ENCODE results near the gene CHST10. TPM values are rescaled to one million over a fixed set of nuclear protein-coding genes. Genes with fewer than 3 reads are reported as not detected.

Gene CHST10
- total RNA-seq, 1 experiment from 2014 or later = 24.4 TPM

- ChIA-PET POLR2A (no interaction called here), CTCF (interaction anchor here (0.8 to 1.7 kb wide), 4 partner anchors 15 to 147 kb away, joined by 3 to 5 read pairs (median 4); no protein-coding TSS in a partner anchor)
- peaks cover 52% of the 10 kb centered on the region for H3K4me1 Mint-ChIP-seq
- no peak overlapping the region for H3K27ac Mint-ChIP-seq
- TF ChIP-seq SMAD4 (CRISPR knock-in tag; IDR thresholded peaks at IDR 0.05) = no peak
- no peak for TF ChIP-seq ZNF317 (CRISPR knock-in tag; IDR thresholded peaks at IDR 0.05; ENCODE audit: borderline replicate concordance, low read depth)
- TF ChIP-seq ZNF232 (CRISPR knock-in tag; IDR thresholded peaks at IDR 0.05) = no peak
- peaks cover 31% of the 10 kb centered on the region for H3K36me3 Mint-ChIP-seq
- no peaks in the 10 kb centered on the region for H3K27me3 Mint-ChIP-seq (ENCODE audit: low read depth)
- no peak for ATAC-seq
- H3K9me3 Mint-ChIP-seq = no peaks in the 10 kb centered on the region
- no peak for DNase-seq (ENCODE audit: low spot score)
- no peak overlapping the region for H3K4me3 Mint-ChIP-seq
Measured at GRCh38 chr2:100407563-100407962, 9.9 kb downstream of the CHST10 start.

GRCh38 chr2:100407073-100407472, 10.4 kb downstream of the CHST10 start:
- Mint-ChIP-seq H3K4me3 (no peak overlapping the region), H3K4me1 (peaks cover 47% of the 10 kb centered on the region), H3K36me3 (peaks cover 35% of the 10 kb centered on the region), H3K27ac (no peak overlapping the region), H3K27me3 (ENCODE audit: low read depth) (no peaks in the 10 kb centered on the region), H3K9me3 (no peaks in the 10 kb centered on the region)
- ATAC-seq (no peak), DNase-seq (ENCODE audit: low spot score) (no peak)
- ChIA-PET POLR2A (no interaction called here), CTCF (interaction anchor here (0.8 to 1.7 kb wide), 4 partner anchors 15 to 146 kb away, joined by 3 to 5 read pairs (median 4); no protein-coding TSS in a partner anchor)
- no peak for TF ChIP-seq GTF2I (CRISPR knock-in tag; conservative IDR thresholded peaks at IDR 0.05)
- TF ChIP-seq TCF7 (CRISPR knock-in tag; IDR thresholded peaks at IDR 0.05; ENCODE audit: low read depth) = no peak
- no peak for TF ChIP-seq IRF1 (CRISPR knock-in tag; IDR thresholded peaks at IDR 0.05)
- TF ChIP-seq FOXP1 (CRISPR knock-in tag; IDR thresholded peaks at IDR 0.05; ENCODE audit: borderline replicate concordance) = no peak
- no peak for TF ChIP-seq NFYB (CRISPR knock-in tag; conservative IDR thresholded peaks at IDR 0.05; ENCODE audit: low read depth)
- TF ChIP-seq ZNF317 (CRISPR knock-in tag; IDR thresholded peaks at IDR 0.05; ENCODE audit: borderline replicate concordance, low read depth) = no peak
- no peak for TF ChIP-seq JUN (CRISPR knock-in tag; IDR thresholded peaks at IDR 0.05)
- TF ChIP-seq ARID4B (CRISPR knock-in tag; IDR thresholded peaks at IDR 0.05; ENCODE audit: borderline replicate concordance) = no peak
- no peak for TF ChIP-seq KAT7 (CRISPR knock-in tag; IDR thresholded peaks at IDR 0.05; ENCODE audit: borderline replicate concordance)
- TF ChIP-seq FOXP4 (CRISPR knock-in tag; IDR thresholded peaks at IDR 0.05) = no peak
- no peak for TF ChIP-seq FOXK1 (CRISPR knock-in tag; IDR thresholded peaks at IDR 0.05)
- no peak for TF ChIP-seq TEAD1 (CRISPR knock-in tag; IDR thresholded peaks at IDR 0.05)
- TF ChIP-seq ELF4 (CRISPR knock-in tag; IDR thresholded peaks at IDR 0.05; ENCODE audit: low read depth) = no peak
- no peak for TF ChIP-seq RORB (CRISPR knock-in tag; IDR thresholded peaks at IDR 0.05)
- no peak for TF ChIP-seq CBFB (CRISPR knock-in tag; IDR thresholded peaks at IDR 0.05; ENCODE audit: low read depth)
- no peak for TF ChIP-seq GRHL2 (CRISPR knock-in tag; IDR thresholded peaks at IDR 0.05; ENCODE audit: insufficient replicate concordance, severe bottlenecking)

All from WTC11 (cell line).